ENCODE measurements around the gene GRK4. TPM values are rescaled to one million over a fixed set of nuclear protein-coding genes. Genes with fewer than 3 reads are reported as not detected.
"Not testable (repeated sequence)": the region's sequence is repeated elsewhere in the genome, so short reads cannot be mapped to it uniquely, and the experiment has no call there.

Gene GRK4
- total RNA-seq, 1 experiment from 2014 or later = 3.8 TPM

GRCh38 chr4:3042226-3042625, 78.9 kb downstream of the GRK4 start:
- Histone ChIP-seq H3K9me3 (ENCODE audit: low read length) (no peaks in the 10 kb centered on the region), H3K9ac (ENCODE audit: low read length) (peak overlapping the region; percentile 67), H3K79me2 (ENCODE audit: low read length) (no peaks in the 10 kb centered on the region), H3K36me3 (ENCODE audit: insufficient read depth, low read length) (no peaks in the 10 kb centered on the region), H3K4me2 (ENCODE audit: low read depth, low read length, poor library complexity, severe bottlenecking) (peak overlapping the region; percentile 81), H3K4me3 (ENCODE audit: low read length) (peak overlapping the region; percentile 66), H4K20me1 (ENCODE audit: insufficient read depth, low read depth, low read length) (no peaks in the 10 kb centered on the region), H3K27ac (ENCODE audit: low read length) (no peak overlapping the region), H3K27me3 (ENCODE audit: low read length) (no peaks in the 10 kb centered on the region), H2AFZ (ENCODE audit: low read length) (peak overlapping the region; percentile 91), H3K4me1 (ENCODE audit: low read length) (peaks cover 36% of the 10 kb centered on the region), H3K9me2 (replicated peaks; ENCODE audit: insufficient read depth, low read length) (no peaks in the 10 kb centered on the region)
- no peak for DNase-seq

GRCh38 chr4:3043282-3044020, 80.1 kb downstream of the GRK4 start:
- Histone ChIP-seq H3K9me2 (replicated peaks; ENCODE audit: insufficient read depth, low read length) (no peaks in the 10 kb centered on the region), H3K9me3 (ENCODE audit: low read length) (no peaks in the 10 kb centered on the region), H2AFZ (ENCODE audit: low read length) (no peak overlapping the region), H3K4me2 (ENCODE audit: low read depth, low read length, poor library complexity, severe bottlenecking) (no peak overlapping the region), H3K36me3 (ENCODE audit: insufficient read depth, low read length) (no peaks in the 10 kb centered on the region), H3K4me3 (ENCODE audit: low read length) (no peak overlapping the region), H3K4me1 (ENCODE audit: low read length) (peaks cover 49% of the 10 kb centered on the region), H3K27ac (ENCODE audit: low read length) (no peak overlapping the region), H3K9ac (ENCODE audit: low read length) (no peak overlapping the region), H3K79me2 (ENCODE audit: low read length) (no peaks in the 10 kb centered on the region), H4K20me1 (ENCODE audit: insufficient read depth, low read depth, low read length) (no peaks in the 10 kb centered on the region), H3K27me3 (ENCODE audit: low read length) (no peaks in the 10 kb centered on the region)
- DNase-seq = no peak

- Histone ChIP-seq H3K9me2 (replicated peaks; ENCODE audit: insufficient read depth, low read length) (no peaks in the 10 kb centered on the region), H3K79me2 (ENCODE audit: low read length) (no peaks in the 10 kb centered on the region), H3K36me3 (ENCODE audit: insufficient read depth, low read length) (no peaks in the 10 kb centered on the region), H3K9me3 (ENCODE audit: low read length) (no peaks in the 10 kb centered on the region), H3K9ac (ENCODE audit: low read length) (peak overlapping the region; percentile 36), H3K27me3 (ENCODE audit: low read length) (no peaks in the 10 kb centered on the region), H3K4me2 (ENCODE audit: low read depth, low read length, poor library complexity, severe bottlenecking) (peak overlapping the region; percentile 42), H3K27ac (ENCODE audit: low read length) (peak overlapping the region; percentile 64), H2AFZ (ENCODE audit: low read length) (peak overlapping the region; percentile 65), H3K4me1 (ENCODE audit: low read length) (peaks cover 50% of the 10 kb centered on the region), H3K4me3 (ENCODE audit: low read length) (no peak overlapping the region), H4K20me1 (ENCODE audit: insufficient read depth, low read depth, low read length) (no peaks in the 10 kb centered on the region)
- DNase-seq = peak; percentile 54
These were observed 81.8 kb downstream of the GRK4 start for GRCh38 chr4:3044870-3045819.

GRCh38 chr4:3046162-3046561, 82.8 kb downstream of the GRK4 start:
- peak; percentile 88 for DNase-seq
- H3K4me2 ChIP-seq (ENCODE audit: low read depth, low read length, poor library complexity, severe bottlenecking) = peak overlapping the region; percentile 42
- no peaks in the 10 kb centered on the region for H3K36me3 ChIP-seq (ENCODE audit: insufficient read depth, low read length)

GRCh38 chr4:3046623-3047022, 83.3 kb downstream of the GRK4 start:
- H3K9ac ChIP-seq (ENCODE audit: low read length) = peak overlapping the region; percentile 29; the same call in 1 of the 2 replicates
- H3K27me3 ChIP-seq (ENCODE audit: low read length) = no peaks in the 10 kb centered on the region
- no peaks in the 10 kb centered on the region for H4K20me1 ChIP-seq (ENCODE audit: insufficient read depth, low read depth, low read length)
- no peak for DNase-seq
- H3K36me3 ChIP-seq (ENCODE audit: insufficient read depth, low read length) = no peaks in the 10 kb centered on the region
- no peaks in the 10 kb centered on the region for H3K79me2 ChIP-seq (ENCODE audit: low read length)
- H2AFZ ChIP-seq (ENCODE audit: low read length) = peak overlapping the region; percentile 64; the same call in 1 of the 2 replicates
- peak overlapping the region; percentile 17; the same call in 1 of the 2 replicates for H3K4me3 ChIP-seq (ENCODE audit: low read length)
- H3K4me2 ChIP-seq (ENCODE audit: low read depth, low read length, poor library complexity, severe bottlenecking) = peak overlapping the region; percentile 42
- H3K9me2 ChIP-seq (replicated peaks; ENCODE audit: insufficient read depth, low read length) = no peaks in the 10 kb centered on the region
- peak overlapping the region; percentile 68 for H3K27ac ChIP-seq (ENCODE audit: low read length)
- peaks cover 37% of the 10 kb centered on the region for H3K4me1 ChIP-seq (ENCODE audit: low read length)
- H3K9me3 ChIP-seq (ENCODE audit: low read length) = no peaks in the 10 kb centered on the region

More at GRCh38 chr4:3046162-3046561, 82.8 kb downstream of the GRK4 start:
- Histone ChIP-seq H4K20me1 (ENCODE audit: insufficient read depth, low read depth, low read length) (no peaks in the 10 kb centered on the region), H3K4me1 (ENCODE audit: low read length) (peaks cover 41% of the 10 kb centered on the region), H3K9me2 (replicated peaks; ENCODE audit: insufficient read depth, low read length) (no peaks in the 10 kb centered on the region), H3K27ac (ENCODE audit: low read length) (peak overlapping the region; percentile 68), H2AFZ (ENCODE audit: low read length) (peak overlapping the region; percentile 65), H3K9me3 (ENCODE audit: low read length) (no peaks in the 10 kb centered on the region), H3K4me3 (ENCODE audit: low read length) (peak overlapping the region; percentile 17; the same call in 1 of the 2 replicates), H3K79me2 (ENCODE audit: low read length) (no peaks in the 10 kb centered on the region), H3K27me3 (ENCODE audit: low read length) (no peaks in the 10 kb centered on the region), H3K9ac (ENCODE audit: low read length) (peak overlapping the region; percentile 29)

GRCh38 chr4:3047464-3048286, 84.3 kb downstream of the GRK4 start:
- peak; percentile 80 for DNase-seq
- no peaks in the 10 kb centered on the region for H3K36me3 ChIP-seq (ENCODE audit: insufficient read depth, low read length)
- H3K79me2 ChIP-seq (ENCODE audit: low read length) = no peaks in the 10 kb centered on the region
- peaks cover 32% of the 10 kb centered on the region for H3K4me1 ChIP-seq (ENCODE audit: low read length)
- peak overlapping the region; percentile 28 for H3K9ac ChIP-seq (ENCODE audit: low read length)
- no peaks in the 10 kb centered on the region for H4K20me1 ChIP-seq (ENCODE audit: insufficient read depth, low read depth, low read length)
- H3K9me2 ChIP-seq (replicated peaks; ENCODE audit: insufficient read depth, low read length) = no peaks in the 10 kb centered on the region
- peak overlapping the region; percentile 17; the same call in 1 of the 2 replicates for H2AFZ ChIP-seq (ENCODE audit: low read length)
- H3K9me3 ChIP-seq (ENCODE audit: low read length) = no peaks in the 10 kb centered on the region
- H3K4me2 ChIP-seq (ENCODE audit: low read depth, low read length, poor library complexity, severe bottlenecking) = peak overlapping the region; percentile 88
- peak overlapping the region; percentile 66 for H3K4me3 ChIP-seq (ENCODE audit: low read length)
- peak overlapping the region; percentile 56 for H3K27ac ChIP-seq (ENCODE audit: low read length)
- no peaks in the 10 kb centered on the region for H3K27me3 ChIP-seq (ENCODE audit: low read length)

GRCh38 chr4:3051141-3051897, 87.9 kb downstream of the GRK4 start:
- not testable (repeated sequence) for H3K9me2 ChIP-seq (replicated peaks; ENCODE audit: insufficient read depth, low read length); H3K79me2 ChIP-seq (ENCODE audit: low read length); H3K27ac ChIP-seq (ENCODE audit: low read length); H2AFZ ChIP-seq (ENCODE audit: low read length); DNase-seq; H3K9ac ChIP-seq (ENCODE audit: low read length); H3K4me3 ChIP-seq (ENCODE audit: low read length); H3K9me3 ChIP-seq (ENCODE audit: low read length); H3K36me3 ChIP-seq (ENCODE audit: insufficient read depth, low read length); H4K20me1 ChIP-seq (ENCODE audit: insufficient read depth, low read depth, low read length); H3K4me2 ChIP-seq (ENCODE audit: low read depth, low read length, poor library complexity, severe bottlenecking); H3K27me3 ChIP-seq (ENCODE audit: low read length)
- peaks cover 19% of the 10 kb centered on the region for H3K4me1 ChIP-seq (ENCODE audit: low read length)
